ENCODE results near the gene RETREG3. TPM values are rescaled to one million over a fixed set of nuclear protein-coding genes. Genes with fewer than 3 reads are reported as not detected.
A peak's percentile ranks its signal among the peaks of the same experiment; 100 is the strongest.

The RETREG3 gene
- 26.3 TPM for polyA plus RNA-seq (2012; ENCODE audit: insufficient read depth, insufficient read length, low read depth)

GRCh38 chr17:42609182-42609813, at the start of gene RETREG3, which contains the start of gene TUBG1:
TSS of gene RETREG3 (minus strand) at chr17:42609374. CDS start at chr17:42609324, 50 bp downstream.
TSS of gene TUBG1 (plus strand) at chr17:42609683. CDS start at chr17:42609738, 55 bp downstream.
- Histone ChIP-seq H3K4me3 (ENCODE audit: low read depth, low read length) (peak within 1 kb of the TSS; percentile 96), H3K36me3 (peaks cover 28% of the 10 kb centered on the region), H3K4me1 (no peaks in the 10 kb centered on the region), H3K27me3 (no peaks in the 10 kb centered on the region), H3K9me3 (no peaks in the 10 kb centered on the region)
- peak; percentile 16; the same call in 1 of the 2 replicates for TF ChIP-seq CTCF (IDR thresholded peaks at IDR 0.05; ENCODE audit: low read depth, low read length)
- DNase-seq: peak; percentile 99

DNA sequence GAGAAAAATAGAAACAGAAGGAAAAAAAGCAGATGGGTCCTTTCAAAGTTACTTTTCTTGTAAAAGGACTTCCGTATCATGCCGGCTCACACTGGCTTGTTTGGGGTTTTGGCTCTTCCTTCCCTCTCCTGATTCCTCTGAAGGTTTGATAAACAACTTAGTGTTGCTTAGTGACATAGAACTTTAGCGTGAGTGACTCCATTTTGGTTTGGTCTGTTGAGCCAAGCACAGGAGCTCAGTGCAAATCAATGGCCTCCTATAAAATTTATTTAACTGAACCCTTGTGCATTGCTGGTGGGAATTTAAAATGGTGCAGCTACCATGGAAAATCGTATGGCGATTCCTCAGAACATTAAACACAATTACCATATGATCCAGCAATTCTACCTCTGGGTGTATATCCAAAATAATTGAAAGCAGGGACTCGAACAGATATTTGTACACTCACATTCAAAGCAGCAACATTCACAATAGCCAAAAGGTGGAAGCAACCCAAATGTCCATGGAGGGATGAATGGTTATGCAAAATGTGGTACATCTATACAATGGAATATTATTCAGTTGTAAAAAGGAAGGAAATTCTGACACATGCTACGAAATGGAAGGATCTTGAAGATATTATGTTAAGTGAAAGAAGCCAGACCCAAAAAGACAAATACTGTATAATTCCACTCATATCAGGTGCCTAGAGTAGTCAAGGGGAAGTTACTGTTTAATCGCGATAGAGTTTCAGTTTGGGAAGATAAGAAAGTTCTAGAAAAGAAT, 48.8 kb upstream of the RETREG3 start:
- no peak for DNase-seq
- Histone ChIP-seq H3K36me3 (peaks cover 14% of the 10 kb centered on the region), H3K27me3 (no peaks in the 10 kb centered on the region), H3K4me1 (peaks cover 16% of the 10 kb centered on the region), H3K4me3 (ENCODE audit: low read depth, low read length) (no peak overlapping the region), H3K9me3 (no peaks in the 10 kb centered on the region)
- no peak for TF ChIP-seq CTCF (IDR thresholded peaks at IDR 0.05; ENCODE audit: low read depth, low read length)

DNA sequence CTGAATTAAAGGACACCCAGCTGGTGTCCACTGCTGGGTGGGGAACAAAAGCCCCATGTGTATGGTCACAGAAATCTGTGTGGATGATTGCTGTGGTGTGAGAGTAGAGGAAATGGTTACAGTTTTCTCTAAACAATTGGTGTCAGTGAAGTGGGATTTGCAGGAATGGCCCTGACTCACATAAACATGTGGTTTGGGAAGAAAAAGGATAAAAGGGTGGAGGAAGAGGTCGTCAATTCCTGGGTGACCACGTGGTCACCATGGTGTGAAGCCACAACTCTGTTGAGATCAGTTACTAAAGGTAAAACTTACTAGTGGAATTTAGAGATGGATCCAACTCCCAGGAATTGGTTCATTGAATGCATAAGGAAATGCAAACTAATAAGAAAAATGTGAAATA, 46.4 kb upstream of the RETREG3 start:
- DNase-seq: no peak
- TF ChIP-seq CTCF (IDR thresholded peaks at IDR 0.05; ENCODE audit: low read depth, low read length): no peak
- H3K27me3 ChIP-seq: no peaks in the 10 kb centered on the region
- no peaks in the 10 kb centered on the region for H3K36me3 ChIP-seq
- H3K4me1 ChIP-seq: peaks cover 15% of the 10 kb centered on the region
- H3K4me3 ChIP-seq (ENCODE audit: low read depth, low read length): no peak overlapping the region
- H3K9me3 ChIP-seq: no peaks in the 10 kb centered on the region

DNA sequence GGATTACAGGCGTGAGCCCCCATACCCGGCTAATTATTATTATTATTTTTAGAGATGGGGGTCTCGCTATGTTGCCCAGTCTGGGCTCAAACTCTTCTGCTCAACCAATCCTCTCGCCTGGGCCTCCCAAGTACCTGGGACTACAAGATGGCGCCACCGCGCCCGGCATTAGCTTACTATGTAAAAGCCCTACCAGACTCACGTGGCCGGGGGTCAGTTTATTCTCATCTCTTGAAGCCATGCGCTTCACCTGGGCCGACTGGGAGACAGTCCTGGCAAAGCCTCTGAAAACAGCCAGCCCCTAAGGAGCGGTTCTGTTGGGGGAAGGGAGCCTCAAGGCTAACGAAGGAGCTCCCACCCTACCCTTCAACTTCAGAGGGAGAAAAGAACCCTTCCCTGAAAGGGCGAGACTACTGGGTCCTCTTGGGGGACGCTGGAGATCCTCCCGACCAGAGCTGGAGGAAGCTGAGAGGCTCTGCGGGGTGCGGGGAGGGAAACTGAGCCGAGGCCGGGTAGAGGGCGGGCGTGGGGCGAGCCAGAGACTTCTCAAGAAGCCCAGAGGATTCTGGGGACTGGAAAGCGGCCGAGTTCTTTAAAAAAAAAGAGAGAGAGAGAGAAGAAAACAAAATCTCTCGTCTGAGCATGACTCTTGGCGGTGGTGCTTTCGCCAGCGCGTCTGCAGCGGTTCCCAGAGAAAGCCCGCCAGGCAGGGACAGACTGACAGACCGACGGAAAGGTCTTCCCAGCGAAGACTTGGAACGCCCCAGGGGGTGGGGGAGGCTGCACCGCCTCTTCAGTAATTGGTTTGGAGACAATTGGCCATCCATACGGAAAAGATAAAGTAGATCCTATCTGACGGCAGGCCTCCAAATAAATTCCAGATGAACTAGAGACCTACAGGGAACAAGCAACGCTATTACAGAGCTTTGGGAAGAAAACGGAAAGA, 44.3 kb upstream of the RETREG3 start:
- no peaks in the 10 kb centered on the region for H3K9me3 ChIP-seq
- H3K4me1 ChIP-seq: peaks cover 10% of the 10 kb centered on the region
- peak; percentile 95 for DNase-seq
- peak overlapping the region; percentile 52 for H3K4me3 ChIP-seq (ENCODE audit: low read depth, low read length)
- no peaks in the 10 kb centered on the region for H3K27me3 ChIP-seq
- no peak for TF ChIP-seq CTCF (IDR thresholded peaks at IDR 0.05; ENCODE audit: low read depth, low read length)
- H3K36me3 ChIP-seq: no peaks in the 10 kb centered on the region

GRCh38 chr17:42651392-42651791, 42.2 kb upstream of the RETREG3 start:
- Histone ChIP-seq H3K27me3 (no peaks in the 10 kb centered on the region), H3K4me1 (peaks cover 10% of the 10 kb centered on the region), H3K9me3 (no peaks in the 10 kb centered on the region), H3K36me3 (no peaks in the 10 kb centered on the region), H3K4me3 (ENCODE audit: low read depth, low read length) (no peak overlapping the region)
- TF ChIP-seq CTCF (IDR thresholded peaks at IDR 0.05; ENCODE audit: low read depth, low read length): no peak
- DNase-seq: no peak

Measured in BE2C (cell line).